ENCODE results near the gene CADPS.

Gene CADPS

DNA sequence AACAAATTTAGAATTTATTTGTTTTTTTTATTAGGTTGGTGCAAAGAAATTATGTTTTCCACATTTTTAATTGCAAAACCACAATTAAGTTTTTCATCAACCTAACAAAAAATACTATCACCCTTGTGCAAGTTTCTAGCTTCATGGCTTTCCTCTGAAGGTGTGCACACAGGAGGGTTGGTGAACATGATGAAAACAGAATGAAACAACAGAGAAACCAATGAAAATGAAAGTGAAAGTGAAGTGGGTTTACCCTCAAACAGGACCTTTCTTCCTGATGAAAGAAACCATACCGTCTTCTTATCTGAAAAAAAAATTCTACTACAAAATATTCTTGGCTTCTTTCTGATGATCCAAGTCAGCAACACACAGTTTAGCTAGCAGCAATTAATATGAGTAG, 429.9 kb downstream of the CADPS start:
- DNase-seq (ENCODE audit: low spot score): peak; percentile 5
- H3K27ac ChIP-seq: no peak overlapping the region
- ChIA-PET POLR2A (ENCODE audit: low non-redundant PET) (no interaction called here), CTCF (no interaction called here)
- TF ChIP-seq, protein P1, sequence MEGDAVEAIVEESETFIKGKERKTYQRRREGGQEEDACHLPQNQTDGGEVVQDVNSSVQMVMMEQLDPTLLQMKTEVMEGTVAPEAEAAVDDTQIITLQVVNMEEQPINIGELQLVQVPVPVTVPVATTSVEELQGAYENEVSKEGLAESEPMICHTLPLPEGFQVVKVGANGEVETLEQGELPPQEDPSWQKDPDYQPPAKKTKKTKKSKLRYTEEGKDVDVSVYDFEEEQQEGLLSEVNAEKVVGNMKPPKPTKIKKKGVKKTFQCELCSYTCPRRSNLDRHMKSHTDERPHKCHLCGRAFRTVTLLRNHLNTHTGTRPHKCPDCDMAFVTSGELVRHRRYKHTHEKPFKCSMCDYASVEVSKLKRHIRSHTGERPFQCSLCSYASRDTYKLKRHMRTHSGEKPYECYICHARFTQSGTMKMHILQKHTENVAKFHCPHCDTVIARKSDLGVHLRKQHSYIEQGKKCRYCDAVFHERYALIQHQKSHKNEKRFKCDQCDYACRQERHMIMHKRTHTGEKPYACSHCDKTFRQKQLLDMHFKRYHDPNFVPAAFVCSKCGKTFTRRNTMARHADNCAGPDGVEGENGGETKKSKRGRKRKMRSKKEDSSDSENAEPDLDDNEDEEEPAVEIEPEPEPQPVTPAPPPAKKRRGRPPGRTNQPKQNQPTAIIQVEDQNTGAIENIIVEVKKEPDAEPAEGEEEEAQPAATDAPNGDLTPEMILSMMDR (conservative IDR thresholded peaks at IDR 0.05; ENCODE audit: low read depth): no peak

DNA sequence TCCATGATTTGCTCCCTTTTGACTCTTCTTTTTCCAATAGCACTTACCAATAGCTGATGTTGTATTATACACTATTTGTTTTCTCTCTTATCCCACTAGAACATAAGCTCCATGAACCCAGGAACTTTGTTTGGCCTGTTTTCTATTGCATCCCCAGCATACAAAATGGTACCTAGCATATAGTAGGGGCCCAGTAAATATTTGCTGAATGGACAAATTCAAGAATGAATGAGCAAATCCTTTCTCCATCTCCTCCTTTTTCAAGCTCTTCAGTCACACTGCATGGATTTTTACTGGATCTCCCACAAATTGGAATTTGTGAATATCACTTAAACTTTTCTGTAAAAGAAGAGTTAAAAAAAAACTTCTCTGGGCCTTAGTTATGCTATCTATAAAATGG, 435.2 kb downstream of the CADPS start:
- TF ChIP-seq, protein P1 (conservative IDR thresholded peaks at IDR 0.05; ENCODE audit: low read depth): no peak
- ChIA-PET POLR2A (ENCODE audit: low non-redundant PET) (no interaction called here), CTCF (interaction anchor here (0.6 kb wide), 1 partner anchor 92 kb away, joined by 4 read pairs; no protein-coding TSS in a partner anchor)
- DNase-seq (ENCODE audit: low spot score): no peak
- no peak overlapping the region for H3K27ac ChIP-seq

DNA sequence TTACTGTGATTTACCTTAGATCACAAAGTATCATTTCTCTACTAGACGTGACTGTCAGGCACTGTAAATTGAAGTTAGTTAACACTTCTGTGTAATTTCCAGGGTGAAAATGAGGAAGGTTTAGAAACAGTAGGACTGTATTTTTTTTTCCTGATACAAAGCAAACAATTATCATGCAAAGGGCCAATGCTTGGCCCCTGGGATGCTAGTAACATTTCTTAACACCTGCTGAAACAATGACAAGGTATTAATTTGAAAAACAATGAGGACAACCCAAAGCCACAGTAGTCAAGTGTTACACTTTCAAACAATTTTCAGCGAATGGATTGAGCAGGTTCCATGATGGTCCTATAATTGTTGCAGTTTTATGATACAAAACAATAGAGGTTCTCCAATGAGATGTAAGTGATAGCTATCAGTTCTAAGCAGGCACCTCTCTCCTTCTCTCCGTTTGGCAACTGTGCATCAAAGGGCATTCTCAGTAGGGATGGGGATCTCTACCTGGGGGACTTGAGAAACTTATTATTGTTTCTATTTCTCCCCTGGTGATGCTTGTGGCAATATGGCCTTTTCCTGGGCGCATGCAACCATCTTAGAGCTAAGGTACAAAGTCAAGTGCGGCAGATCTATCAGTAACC, 435.9 kb downstream of the CADPS start:
- TF ChIP-seq, protein P1 (conservative IDR thresholded peaks at IDR 0.05; ENCODE audit: low read depth): no peak
- no peak for DNase-seq (ENCODE audit: low spot score)
- CTCF ChIA-PET: interaction anchor here (0.6 kb wide), 1 partner anchor 92 kb away, joined by 4 read pairs; no protein-coding TSS in a partner anchor
- POLR2A ChIA-PET (ENCODE audit: low non-redundant PET): no interaction called here
- H3K27ac ChIP-seq: no peak overlapping the region

DNA sequence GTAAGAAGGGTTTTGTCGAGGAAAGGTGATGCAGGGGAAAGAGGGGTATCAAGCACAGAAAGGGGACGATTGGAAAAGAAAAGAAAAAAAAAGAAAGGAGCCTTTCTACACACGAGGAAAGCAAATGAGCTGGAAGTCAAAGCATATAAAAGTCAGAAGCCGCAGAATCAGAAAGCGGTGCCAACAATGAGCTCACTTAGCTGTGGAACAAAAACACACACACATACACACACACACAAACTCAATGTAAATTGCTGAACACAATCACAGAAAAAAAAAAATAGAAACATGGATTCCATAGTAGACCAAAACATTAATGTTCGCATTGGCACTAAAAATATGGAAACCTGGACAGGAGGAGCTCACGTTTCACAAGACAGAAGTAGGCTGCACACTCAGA, 438.4 kb downstream of the CADPS start:
- TF ChIP-seq, protein P1 (conservative IDR thresholded peaks at IDR 0.05; ENCODE audit: low read depth): no peak
- DNase-seq (ENCODE audit: low spot score): no peak
- CTCF ChIA-PET: no interaction called here
- POLR2A ChIA-PET (ENCODE audit: low non-redundant PET): no interaction called here
- H3K27ac ChIP-seq: no peak overlapping the region

DNA sequence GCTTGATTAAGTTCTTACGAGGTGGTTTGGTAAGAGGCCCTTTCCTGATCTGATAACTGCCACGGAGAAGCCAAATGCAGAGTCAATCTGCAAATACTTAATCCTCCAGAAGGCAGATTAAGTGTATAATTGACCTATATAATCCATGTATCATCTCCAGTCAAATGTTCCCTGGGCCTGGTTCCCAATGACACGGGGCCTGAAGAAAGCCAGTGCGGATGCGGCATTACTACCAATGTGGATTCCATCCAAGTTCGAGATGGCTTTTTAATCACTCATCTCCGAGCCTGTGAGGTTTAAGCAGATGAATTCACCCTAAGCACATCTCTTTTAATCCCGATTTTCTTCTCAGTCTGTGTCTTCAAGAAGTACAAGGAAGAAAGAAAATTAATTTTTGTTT, 441.8 kb downstream of the CADPS start:
- no peak for DNase-seq (ENCODE audit: low spot score)
- ChIA-PET CTCF (no interaction called here), POLR2A (ENCODE audit: low non-redundant PET) (no interaction called here)
- TF ChIP-seq, protein P1 (conservative IDR thresholded peaks at IDR 0.05; ENCODE audit: low read depth): no peak
- H3K27ac ChIP-seq: no peak overlapping the region

DNA sequence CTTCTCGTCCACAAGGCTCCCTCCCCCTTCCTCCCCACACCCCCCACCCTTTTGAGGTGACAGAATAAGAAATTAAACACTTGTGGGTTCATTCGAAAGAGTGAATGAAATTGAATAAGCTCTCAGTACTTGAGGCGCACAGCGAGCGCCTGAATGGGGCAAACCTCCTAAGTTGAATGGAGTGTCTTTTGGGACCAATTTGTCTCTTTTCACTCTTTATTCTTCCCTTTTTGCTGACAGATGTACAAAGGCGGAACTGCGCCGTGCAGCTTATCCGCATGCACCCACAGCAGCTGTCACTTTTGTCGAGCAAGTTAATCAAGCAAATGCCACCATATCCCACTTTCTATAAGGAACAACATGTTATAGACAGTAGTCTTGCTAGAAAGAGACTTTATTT, 454.0 kb downstream of the CADPS start:
- TF ChIP-seq, protein P1 (conservative IDR thresholded peaks at IDR 0.05; ENCODE audit: low read depth): no peak
- ChIA-PET POLR2A (ENCODE audit: low non-redundant PET) (no interaction called here), CTCF (no interaction called here)
- no peak for DNase-seq (ENCODE audit: low spot score)
- H3K27ac ChIP-seq: no peak overlapping the region
